GM12874 (cell line): Measurements from ENCODE around the gene RIMBP2.

Experiments
- TF ChIP-seq, protein P1 (sequence below): IDR thresholded peaks from 2 replicates; pipeline ENCODE4 v1.5.1; 2011; ENCODE audit warnings: low read depth, mild to moderate bottlenecking, control low read depth, low read length, moderate library complexity; ENCODE audit not compliant: insufficient read depth

Gene RIMBP2

DNA sequence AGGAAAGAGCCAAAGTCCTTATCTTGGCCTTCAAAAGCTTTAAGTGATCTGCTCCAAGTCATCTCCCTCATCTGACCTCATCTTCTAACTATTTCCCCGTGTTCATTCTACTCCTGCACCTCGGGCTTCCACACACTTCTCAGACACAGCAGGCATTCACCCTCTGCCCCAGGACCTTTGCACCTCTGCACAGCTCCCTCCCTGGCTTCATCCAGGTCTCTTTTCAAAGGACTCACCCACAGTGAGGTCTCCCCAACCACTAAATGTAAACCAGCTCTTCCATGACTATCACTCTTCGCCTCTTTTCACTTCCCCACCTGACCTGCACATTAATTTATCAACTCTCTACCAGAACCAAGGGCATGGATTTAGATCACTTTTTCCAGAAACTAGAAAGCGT, 216.6 kb downstream of the RIMBP2 start:
- TF ChIP-seq, protein P1, sequence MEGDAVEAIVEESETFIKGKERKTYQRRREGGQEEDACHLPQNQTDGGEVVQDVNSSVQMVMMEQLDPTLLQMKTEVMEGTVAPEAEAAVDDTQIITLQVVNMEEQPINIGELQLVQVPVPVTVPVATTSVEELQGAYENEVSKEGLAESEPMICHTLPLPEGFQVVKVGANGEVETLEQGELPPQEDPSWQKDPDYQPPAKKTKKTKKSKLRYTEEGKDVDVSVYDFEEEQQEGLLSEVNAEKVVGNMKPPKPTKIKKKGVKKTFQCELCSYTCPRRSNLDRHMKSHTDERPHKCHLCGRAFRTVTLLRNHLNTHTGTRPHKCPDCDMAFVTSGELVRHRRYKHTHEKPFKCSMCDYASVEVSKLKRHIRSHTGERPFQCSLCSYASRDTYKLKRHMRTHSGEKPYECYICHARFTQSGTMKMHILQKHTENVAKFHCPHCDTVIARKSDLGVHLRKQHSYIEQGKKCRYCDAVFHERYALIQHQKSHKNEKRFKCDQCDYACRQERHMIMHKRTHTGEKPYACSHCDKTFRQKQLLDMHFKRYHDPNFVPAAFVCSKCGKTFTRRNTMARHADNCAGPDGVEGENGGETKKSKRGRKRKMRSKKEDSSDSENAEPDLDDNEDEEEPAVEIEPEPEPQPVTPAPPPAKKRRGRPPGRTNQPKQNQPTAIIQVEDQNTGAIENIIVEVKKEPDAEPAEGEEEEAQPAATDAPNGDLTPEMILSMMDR, result no peak

DNA sequence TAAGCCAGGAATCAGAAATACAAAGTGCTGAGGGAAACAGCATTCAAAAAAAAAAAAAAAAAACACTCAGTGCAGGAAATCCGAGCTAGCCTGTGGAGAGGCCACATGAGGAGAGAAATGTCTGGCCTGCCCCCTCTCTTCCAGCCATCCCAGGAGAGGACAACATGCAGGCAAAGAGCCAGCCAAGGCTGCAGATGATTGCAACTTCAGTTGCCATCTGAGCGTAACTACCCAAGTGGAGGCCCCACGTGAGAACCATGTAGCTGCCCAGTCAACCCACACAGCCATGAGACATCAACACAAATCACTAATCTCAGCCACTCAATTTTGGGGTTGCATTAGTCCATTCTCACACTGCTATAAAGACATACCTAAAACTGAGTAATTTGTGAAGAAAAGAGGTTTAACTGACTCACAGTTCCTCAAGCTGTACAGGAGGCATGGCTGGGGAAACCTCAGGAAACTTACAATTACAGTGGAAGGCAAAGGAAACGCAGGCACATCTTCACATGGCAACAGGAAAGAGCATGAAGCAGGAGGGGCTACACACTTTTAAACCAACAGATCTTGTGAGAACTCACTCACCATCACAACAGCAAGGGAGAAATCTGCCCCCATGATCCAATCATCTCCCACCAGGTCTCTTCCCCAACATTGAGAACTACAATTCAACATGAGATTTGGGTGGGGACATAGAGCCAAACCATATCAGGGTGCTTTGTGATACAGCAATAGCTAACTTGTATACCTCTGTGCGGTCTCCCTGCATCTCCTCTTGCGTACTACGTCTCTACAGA, 217.3 kb downstream of the RIMBP2 start:
- TF ChIP-seq, protein P1, result no peak

DNA sequence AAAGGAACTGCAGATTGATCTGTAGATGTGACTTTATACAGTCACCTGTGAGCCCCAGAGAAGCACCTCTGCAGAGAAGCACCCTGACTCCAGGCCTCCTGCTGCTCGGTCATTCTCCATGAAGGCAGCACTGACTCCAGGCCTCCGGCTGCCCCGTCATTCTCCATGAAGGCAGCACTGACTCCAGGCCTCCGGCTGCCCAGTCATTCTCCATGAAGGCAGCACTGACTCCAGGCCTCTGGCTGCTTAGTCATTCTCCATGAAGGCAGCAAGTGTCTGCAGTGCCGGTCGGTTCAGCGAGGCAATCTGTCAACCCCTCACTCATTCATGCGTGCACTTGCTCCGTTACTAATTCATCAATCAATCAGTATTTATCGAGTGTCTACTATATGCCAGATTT, 218.1 kb downstream of the RIMBP2 start:
- TF ChIP-seq, protein P1, result no peak

DNA sequence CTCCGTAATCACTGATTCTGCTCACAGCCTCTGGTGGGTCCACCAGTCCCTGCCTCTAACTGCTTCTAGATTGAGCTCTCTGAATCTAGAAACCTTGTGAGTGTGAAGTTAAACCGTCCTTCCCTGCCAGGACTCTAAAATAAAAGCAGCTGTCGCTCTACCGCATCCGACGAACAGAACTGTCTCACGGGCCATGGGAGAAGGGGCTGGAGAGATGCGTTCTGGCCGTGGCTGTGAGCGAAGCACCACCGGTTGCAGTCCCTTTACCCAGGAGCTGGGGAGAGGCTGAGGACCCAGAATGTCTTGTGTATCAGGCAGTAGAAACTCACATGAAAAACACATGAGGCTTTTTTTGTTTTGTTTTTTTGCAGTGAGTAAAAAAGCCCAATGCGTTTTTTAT, 218.8 kb downstream of the RIMBP2 start:
- TF ChIP-seq, protein P1, result no peak

DNA sequence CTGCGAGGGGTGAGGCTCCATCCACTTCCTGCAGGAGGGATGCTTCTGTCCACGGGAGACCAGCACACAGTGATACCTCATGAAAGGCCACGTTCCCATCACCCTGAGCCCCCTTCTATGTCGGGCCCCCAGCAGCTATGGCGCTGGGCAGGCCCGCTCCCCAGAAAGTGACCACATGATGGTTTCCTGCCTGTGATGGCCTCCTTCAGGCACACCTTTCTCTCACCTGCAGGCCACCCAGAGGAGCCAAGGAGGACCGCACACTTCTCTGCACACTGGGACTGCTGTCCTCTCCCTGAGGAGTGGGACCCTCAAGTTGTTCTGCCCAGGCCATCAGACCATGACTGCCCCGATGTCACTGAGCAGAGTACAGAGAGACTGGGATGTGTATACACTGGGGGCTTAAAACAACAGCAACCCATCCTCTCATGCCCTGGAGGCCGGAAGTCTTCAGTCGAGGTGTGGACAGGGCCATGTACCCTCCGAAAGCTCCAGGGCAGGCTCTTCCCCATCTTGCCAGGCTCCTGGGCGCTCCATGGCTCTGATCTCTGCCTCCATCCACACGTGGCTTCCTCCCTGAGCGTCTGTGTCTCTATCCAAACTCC, 219.5 kb downstream of the RIMBP2 start:
- TF ChIP-seq, protein P1, result no peak

DNA sequence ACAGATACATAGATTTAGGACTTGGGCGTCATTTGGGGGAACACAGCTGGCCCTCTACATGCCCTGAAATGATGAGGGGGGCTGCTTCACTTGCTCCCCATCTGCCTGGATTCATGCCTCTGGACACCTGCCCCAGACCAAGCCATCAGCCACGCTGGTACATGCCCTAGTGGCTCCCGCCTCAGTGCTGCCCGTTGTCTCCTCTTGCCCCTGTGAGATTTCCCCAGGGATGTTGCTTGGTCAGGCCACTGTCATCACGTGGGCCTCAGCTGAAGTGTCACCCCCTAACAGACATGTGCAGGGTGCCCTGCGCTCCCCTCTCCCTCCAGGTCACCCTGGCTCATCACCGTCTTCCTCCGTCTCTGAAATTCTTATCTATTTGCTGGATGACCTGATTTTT, 220.9 kb downstream of the RIMBP2 start:
- TF ChIP-seq, protein P1, result no peak

DNA sequence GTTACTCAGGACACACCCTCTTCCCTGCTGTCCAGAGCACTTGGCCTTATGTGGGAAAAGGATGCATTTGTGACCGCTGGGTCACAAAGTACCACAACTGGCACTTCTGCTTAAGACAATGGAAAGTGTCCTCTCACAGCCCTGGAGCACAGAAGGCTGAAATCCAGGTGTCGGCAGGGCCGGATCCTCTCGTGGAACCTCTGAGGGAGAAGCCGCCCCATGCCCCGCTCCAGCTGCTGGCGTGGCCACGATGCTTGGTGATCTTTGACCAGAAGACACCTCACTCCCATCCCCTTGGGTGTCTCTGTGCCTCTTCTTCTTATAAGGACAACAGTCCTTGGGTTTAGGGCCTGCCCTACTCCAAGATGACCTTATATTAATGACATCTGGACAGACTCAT, 221.4 kb downstream of the RIMBP2 start:
- TF ChIP-seq, protein P1, result no peak
